ENCODE data around the gene LMOD2.

- no peak for TF ChIP-seq ARNT (IDR thresholded peaks at IDR 0.05)
- TF ChIP-seq FOXK2 (IDR thresholded peaks at IDR 0.05), result no peak
- no peak for TF ChIP-seq HDGF (IDR thresholded peaks at IDR 0.05; ENCODE audit: borderline replicate concordance)
- no peak for TF ChIP-seq SUZ12 (IDR thresholded peaks at IDR 0.05)
- TF ChIP-seq BHLHE40 (IDR thresholded peaks at IDR 0.05; ENCODE audit: borderline replicate concordance), result no peak
- no peak for TF ChIP-seq TARDBP (IDR thresholded peaks at IDR 0.05)
- no peak for TF ChIP-seq FOXM1 (IDR thresholded peaks at IDR 0.05; ENCODE audit: borderline replicate concordance)
- TF ChIP-seq FOXA1 (IDR thresholded peaks at IDR 0.05), result no peak
- no peak for TF ChIP-seq PKNOX1 (IDR thresholded peaks at IDR 0.05)
- no peak for TF ChIP-seq ELF4 (IDR thresholded peaks at IDR 0.05)
- TF ChIP-seq ZNF384 (IDR thresholded peaks at IDR 0.05), result no peak
These were observed 16.0 kb upstream of the LMOD2 start for GRCh38 chr7:123639631-123640030.
